HG03565 (cell line): Measurements from ENCODE around the gene SLC18B1.

ENCODE experiments used
- ATAC-seq: cut with Tn5 transposase; IDR thresholded peaks from one replicate; pipeline ENCODE4 v1.9.1; 2021; ENCODE audit warnings: mild to moderate bottlenecking, moderate library complexity; ENCODE audit not compliant: unreplicated experiment

The SLC18B1 gene

GRCh38 chr6:132797951-132798868 lies at the start of gene SLC18B1:
SLC18B1 (minus strand) TSS chr6:132798637; CDS start chr6:132798456, 181 bp downstream.
- ATAC-seq = peak; percentile 29

- no peak for ATAC-seq
These were observed 45.0 kb upstream of the SLC18B1 start for GRCh38 chr6:132843316-132844035.

DNA sequence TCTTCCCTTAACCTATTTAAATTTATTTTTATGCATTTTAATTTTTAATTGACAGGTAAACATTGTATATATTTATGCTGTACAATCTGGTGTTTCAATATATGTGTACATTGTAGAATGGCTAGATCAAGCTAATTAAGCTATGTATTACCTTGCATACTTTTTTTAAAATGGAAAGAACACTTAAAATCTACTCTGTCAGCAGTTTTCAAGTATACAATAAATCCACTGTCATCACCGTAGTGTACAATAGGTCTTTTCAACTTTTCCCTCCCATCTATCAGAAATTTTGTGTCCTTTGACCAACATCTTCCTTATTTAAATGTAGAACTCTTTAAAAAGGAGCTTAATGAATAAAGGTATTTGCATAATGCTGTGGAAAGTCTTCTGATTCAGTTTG lies 43.5 kb upstream of the SLC18B1 start:
- no peak for ATAC-seq

DNA sequence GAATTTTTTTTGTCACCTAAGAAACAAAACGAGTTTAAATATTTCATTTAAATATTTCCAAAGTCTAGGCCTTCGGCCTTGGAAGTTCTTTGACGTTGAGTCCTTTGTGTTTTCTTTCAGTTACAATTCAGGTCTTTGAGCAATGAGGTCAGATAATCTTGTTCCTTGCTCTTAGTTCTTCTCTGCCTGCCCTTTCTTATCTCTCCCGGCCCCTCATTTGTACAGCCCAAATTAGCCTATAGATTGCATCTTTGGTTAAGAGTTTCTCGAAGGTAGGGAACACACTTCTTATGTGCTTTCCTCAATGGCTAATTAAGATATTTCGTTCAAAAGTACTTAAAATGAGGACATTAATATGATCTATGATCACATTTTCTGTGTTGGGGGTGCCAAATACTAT lies 34.5 kb upstream of the SLC18B1 start:
- no peak for ATAC-seq

- ATAC-seq = no peak
These were observed 31.9 kb upstream of the SLC18B1 start for GRCh38 chr6:132830334-132830751.

DNA sequence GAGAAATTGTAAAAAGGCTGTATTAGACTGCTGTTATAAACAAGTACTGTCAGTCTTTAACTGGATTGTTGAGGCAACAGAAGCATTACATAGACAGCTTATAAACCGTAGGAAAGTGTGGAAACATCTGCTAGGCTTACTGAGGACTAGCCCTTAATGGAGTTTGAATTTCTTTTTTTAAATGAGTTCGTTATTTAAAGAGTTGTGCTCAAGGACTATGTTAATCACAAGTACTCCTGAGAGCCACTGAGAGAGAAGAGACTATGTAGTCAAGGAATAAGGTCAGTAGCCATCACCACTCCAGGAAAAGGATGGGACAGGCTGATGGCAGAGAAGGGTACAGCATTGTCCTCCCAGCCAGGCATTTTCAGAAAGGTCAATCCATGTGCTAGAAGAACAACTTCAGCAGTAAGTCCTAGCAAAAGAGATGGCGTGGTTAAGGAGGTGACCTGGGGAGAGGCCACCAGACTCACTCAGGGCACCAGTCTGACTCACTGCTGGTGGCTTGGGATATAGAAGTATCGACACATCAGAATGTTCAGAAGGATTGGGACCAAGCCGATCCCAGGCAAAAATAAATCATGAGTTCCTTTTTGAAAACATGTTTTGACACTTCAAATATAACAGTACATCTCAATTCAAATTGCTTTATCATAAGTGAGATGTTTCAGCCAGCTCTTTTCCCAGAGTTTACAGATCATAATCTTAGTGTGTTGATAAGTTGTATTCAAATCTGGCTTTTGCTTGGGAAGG lies 22.4 kb upstream of the SLC18B1 start:
- ATAC-seq = no peak

DNA sequence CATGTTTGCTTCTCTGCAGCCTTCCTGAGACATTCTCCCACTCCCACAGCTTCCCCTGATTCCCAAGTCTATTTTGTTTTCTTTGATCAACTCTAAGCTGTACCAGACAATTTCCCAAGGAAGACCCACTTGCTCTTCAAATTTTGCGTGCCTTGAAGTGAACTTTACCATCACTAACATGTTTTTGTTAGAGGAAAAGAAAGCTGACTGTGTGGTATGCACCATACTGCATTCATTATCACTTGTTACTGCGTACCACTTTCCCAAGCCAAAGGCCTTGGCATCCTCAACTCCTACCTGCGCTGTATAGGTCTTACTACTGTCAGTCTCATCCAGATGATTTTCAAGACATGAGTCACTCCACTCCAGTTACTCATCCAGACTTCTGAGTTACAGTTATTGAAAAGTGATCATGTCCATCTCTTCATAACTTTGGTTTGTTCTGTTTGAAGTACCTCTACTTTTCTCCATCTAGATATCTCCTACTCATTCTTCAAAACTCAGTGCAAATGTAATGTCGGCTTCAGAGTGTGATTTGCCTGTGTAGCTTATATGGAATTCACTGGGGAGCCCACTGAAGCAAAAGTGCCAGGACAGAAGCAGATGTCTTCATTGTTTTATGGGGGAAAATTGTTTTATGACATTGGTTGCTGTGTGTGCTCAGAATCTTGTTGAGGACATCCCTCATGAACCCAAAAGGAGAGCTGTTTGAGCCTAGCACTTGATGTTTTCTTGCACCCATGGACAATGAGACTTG lies 21.1 kb upstream of the SLC18B1 start:
- ATAC-seq = no peak

GRCh38 chr6:132818404-132819359 lies 20.2 kb upstream of the SLC18B1 start:
- no peak for ATAC-seq

DNA sequence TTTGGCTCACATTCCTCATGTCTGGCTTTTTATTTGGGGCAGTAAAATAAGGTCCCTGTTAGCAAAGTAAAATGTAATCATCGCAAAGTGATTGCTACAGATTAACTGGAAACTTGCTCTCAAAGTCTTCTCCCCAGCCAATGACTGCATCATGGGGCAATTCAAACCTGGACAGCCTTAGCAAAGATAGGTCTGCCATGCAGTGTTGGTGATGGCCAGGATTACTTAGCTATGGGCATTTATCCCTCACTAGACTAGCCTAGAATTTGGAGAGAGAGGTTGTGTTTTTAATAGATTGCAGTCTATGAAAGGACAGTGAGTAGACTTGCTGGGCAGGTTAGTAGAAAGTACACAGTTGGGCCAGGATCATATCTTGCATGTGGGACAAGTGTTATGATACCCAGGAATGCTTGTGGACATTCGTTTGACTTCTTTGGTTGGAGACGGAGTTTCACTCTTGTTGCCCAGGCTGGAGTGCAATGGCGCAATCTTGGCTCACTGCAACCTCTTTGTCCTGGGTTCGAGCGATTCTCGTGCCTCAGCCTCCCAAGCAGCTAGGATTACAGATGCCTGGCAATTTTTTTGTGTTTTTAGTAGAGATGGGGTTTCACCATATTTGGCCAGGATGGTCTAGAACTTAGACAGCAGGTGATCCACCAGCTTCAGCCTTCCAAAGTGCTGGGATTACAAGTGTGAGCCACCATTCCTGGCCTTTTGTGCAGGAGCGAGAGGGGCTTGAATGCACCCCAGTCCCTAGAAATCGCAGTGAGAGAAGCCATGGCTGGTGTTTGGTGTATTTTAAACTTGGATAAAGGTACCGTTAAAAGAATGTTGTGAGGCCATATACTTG lies 19.3 kb upstream of the SLC18B1 start:
- no peak for ATAC-seq

DNA sequence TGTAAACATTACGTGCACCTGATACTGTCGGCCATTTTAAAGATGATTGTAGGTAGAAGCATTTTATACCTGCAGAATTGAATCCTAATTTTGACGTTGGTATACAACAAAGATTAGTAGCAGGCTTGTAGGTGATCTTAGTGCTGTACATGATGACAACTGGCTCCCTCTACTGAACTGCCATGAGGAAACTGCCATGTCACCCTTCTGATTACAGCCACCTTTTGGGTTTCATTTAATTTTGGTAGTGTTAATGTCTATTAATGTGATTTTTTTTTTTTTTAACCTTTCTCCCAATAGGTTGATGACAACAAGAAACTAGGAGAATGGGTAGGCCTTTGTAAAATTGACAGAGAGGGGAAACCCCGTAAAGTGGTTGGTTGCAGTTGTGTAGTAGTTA lies 18.2 kb upstream of the SLC18B1 start:
- no peak for ATAC-seq

GRCh38 chr6:132814716-132815570 lies 16.5 kb upstream of the SLC18B1 start:
- ATAC-seq = no peak

GRCh38 chr6:132813173-132813856 lies 14.9 kb upstream of the SLC18B1 start:
- ATAC-seq = peak; percentile 35

GRCh38 chr6:132812756-132813172 lies 14.3 kb upstream of the SLC18B1 start:
- no peak for ATAC-seq

DNA sequence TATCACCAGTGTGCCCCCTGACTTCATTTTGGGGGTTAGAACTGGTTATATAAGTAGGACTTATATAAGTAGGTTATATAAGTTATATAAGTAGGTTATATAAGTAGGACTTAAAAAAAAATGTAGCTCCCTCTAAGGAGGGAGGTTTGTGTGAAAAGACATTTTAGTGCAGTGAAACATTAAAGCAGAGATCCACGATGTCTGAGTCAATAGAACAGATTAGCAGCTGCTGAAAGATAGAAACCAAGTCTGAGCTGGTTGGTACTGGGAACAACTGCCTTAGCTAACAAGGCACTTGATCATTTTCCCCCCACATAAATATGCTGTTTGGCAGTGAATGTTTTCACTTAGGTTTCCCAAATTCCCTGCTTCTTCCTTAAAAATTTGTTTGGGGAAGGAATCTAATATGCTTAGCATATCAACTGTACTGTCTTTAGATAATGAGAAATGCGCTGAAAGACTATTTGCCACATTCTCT lies 13.9 kb upstream of the SLC18B1 start:
- ATAC-seq = no peak

DNA sequence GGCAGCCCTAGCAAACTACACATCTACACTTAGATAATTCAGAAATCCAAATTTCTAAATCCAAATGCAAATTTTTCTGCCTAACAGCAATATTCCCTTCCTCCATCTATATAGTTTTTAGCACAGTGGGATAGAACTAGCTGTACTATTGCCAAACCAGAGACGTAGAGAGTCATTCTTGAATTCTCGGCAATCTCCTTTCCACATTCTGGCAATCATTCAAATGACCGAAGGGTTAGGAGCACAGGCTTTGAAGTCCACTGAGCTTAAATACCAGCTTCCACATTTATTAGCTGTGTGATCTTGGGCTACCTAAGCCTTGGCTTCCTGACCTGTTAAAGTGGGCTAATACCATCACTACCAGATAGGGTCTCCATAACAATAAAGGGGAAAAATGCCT lies 12.8 kb upstream of the SLC18B1 start:
- no peak for ATAC-seq

DNA sequence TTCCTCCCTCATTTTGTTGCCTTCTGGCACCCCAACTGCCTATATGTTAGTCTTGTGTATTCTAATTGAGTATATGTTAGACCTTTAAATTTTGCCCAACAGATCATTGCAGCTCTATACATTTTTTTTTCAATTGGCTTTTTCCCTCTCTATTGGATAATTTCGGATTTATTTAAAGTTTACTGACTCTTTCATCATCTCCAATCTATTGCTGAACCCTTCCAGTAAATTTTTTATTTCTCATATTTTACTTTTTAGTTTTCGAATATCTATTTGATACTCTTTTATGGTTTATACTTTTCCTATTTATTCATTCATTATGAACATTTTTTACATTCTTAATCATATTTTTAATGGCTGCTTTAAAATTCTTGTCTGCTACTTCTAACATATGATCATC lies 7.1 kb upstream of the SLC18B1 start:
- no peak for ATAC-seq

- ATAC-seq = no peak
These were observed 5.8 kb upstream of the SLC18B1 start for GRCh38 chr6:132804251-132804650.
